GM12865 (cell line): ENCODE results near the gene DHCR24.

Source experiments
- DNase-seq: peaks from one replicate; pipeline ENCODE4 v3.0.0; 2010; ENCODE audit warnings: low read depth
- H3K4me3 ChIP-seq: 2 replicates; pipeline ENCODE4 v1.5.1; 2011; ENCODE audit warnings: mild to moderate bottlenecking, low read depth, low read length, control low read depth
- TF ChIP-seq, protein P1 (sequence below): IDR thresholded peaks from 2 replicates; pipeline ENCODE4 v1.5.1; 2011; ENCODE audit warnings: low read length, control low read depth, low read depth, inconsistent platforms; ENCODE audit not compliant: insufficient read depth; ENCODE audit errors: missing control alignments

The DHCR24 gene

DNA sequence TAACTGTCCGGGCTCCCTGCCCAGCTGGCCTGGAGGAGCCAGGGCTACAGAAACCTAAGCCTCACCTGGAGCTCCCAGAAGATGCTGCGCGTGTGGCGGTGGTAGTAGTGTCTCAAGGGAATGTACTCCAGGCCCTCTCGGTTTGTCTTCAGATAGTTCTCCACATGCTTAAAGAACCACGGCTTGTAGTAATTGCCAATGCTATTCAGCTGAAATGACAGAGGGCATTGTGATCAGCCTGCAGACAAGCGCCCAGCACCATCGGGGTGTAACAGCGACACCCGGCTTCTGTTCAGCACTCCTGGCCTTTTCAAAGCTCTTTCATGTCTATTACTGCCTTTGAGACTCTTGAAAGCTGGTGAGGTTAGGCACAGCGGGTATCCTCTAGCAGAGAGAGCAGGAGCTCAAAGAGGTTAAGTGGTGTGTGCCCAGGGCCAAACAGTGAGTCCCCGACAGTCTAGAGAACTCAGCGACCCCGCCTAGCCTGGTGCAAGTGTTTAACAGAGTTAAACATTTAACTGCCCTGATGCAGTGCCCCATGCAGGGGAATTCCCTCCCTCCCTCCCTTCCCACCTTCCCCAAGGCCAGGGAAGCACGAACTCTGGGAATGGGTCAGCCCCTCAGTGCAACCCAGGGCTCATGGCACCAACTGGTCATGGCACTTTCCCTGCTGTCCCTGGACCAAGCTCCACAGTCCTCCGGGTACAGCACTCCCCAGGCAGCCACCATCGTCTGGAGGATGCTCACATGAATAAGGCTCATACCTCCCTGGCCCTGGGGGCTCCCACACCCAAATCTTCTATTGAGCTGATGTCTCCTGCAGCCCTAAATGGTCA, 21.5 kb downstream of the DHCR24 start:
- DNase-seq, result no peak
- TF ChIP-seq, protein P1, sequence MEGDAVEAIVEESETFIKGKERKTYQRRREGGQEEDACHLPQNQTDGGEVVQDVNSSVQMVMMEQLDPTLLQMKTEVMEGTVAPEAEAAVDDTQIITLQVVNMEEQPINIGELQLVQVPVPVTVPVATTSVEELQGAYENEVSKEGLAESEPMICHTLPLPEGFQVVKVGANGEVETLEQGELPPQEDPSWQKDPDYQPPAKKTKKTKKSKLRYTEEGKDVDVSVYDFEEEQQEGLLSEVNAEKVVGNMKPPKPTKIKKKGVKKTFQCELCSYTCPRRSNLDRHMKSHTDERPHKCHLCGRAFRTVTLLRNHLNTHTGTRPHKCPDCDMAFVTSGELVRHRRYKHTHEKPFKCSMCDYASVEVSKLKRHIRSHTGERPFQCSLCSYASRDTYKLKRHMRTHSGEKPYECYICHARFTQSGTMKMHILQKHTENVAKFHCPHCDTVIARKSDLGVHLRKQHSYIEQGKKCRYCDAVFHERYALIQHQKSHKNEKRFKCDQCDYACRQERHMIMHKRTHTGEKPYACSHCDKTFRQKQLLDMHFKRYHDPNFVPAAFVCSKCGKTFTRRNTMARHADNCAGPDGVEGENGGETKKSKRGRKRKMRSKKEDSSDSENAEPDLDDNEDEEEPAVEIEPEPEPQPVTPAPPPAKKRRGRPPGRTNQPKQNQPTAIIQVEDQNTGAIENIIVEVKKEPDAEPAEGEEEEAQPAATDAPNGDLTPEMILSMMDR, result no peak
- no peak overlapping the region for H3K4me3 ChIP-seq

DNA sequence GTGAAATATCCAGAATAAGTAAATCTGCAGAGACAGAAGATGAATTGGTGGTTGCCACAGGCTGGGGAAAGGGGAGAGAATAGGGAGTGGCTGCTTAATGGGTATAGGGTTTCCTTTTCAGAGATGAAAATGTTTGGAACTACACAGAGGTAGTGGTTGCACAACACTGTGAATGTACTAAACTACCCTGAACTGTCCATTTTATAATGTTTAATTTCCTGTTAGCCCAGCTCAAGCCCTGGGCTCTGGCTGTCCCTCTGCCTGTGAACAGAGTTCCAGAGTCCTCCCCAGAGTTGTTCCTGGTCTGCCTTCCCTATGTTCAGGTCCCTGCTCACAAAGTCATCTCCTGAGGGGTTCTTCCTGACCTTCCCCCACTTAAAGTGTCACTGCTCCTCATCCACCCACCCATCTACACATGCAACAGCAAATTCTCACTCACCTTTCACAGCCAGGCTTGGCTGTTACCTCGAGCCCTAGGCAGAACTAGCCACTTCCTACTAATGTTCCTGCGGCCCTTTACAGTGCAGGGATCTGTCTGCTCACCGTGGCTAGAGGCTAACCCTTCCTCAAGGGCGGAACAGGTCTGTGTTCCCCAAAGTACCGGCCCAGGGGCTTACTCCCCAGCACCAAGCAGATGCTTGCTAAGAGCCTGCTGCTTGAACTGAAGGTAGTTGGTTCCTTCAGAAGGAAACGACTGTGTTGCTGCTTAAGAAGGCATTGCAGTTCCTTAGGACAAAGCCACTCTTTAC, 22.4 kb downstream of the DHCR24 start:
- no peak for DNase-seq
- H3K4me3 ChIP-seq, result no peak overlapping the region
- TF ChIP-seq, protein P1, result no peak

DNA sequence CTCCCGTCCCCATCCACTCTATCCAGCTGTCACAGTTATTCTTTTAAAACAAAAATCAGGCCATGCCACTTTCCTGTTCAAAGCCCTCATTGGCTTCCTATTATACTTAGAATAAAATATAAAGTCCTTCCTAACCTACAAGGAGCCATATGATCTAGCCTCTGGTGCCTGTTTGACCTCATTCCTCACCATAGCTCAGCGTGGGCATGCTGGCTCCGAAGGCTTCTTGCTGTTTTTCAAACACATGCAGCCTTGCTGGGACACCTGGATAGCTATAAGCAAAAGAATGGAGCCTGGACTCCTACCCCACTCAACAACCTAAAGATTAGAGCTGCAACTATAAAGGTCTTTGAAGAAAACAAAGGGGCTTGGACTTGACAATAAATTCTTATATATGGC, 23.7 kb downstream of the DHCR24 start:
- no peak overlapping the region for H3K4me3 ChIP-seq
- TF ChIP-seq, protein P1, result no peak
- no peak for DNase-seq

DNA sequence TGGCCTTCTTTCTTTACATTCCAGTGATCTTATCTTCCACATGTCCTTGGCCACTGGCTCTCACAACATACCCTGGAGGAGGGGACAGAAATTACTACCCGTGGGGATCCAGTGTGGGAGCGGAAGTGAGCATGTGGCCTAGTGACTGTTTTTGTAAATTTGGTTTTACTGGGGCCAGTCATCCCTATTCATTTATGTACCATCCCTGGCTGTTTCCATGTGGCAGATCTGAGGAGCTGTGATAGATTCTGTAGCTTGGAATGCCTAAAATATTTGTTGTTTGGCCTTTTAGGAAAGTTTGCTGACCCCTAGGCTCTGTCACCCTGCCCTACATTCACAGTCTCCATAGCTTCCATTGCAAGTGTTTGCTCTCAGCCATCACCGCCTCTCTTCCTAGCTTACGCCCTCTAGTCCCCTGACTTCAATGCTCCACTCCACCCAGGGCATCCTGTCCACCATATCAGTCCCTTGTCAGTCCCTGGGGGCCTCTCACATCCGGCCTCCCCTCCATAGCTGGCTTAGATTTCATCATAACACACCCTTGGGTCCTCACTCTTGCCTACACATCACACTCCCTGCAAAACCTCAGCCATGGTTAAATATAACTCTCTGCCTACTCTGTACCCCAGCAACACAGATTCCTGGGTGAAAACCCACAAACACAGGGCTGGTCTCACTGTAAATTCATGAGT, 25.8 kb downstream of the DHCR24 start:
- TF ChIP-seq, protein P1, result no peak
- no peak overlapping the region for H3K4me3 ChIP-seq
- peak; percentile 36 for DNase-seq

DNA sequence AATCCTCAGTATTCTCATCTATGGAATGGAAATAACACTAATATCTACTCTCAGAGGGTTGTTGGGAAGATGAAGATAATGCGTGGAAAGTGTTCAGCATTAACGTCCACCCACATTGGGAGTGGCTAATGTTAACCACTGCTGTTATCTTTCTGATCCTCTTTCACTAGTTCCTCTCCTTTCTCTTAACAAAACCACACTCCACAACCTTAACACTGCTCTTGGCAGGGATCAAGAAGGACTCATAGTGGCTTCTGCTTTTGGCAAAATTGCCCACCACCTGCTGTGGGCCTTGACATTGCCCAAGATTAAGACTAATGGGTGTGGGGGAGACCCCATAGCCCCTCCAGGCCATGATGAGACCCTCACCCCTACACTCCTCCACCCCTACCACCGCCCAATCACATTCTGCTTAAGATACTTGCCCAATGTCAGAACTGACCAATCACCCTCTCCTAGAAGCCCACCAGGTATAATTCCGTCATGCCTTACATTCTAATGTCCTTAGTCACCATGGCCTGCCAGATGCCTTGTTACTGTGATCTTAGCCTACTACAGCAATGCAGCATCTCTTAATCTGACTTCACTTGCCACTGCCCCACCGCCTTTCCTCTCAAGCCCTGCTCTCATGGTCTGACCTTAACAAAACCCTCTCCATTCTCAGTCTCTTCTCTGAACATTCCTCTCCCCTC, 27.1 kb downstream of the DHCR24 start:
- DNase-seq, result no peak
- TF ChIP-seq, protein P1, result no peak
- H3K4me3 ChIP-seq, result no peak overlapping the region

DNA sequence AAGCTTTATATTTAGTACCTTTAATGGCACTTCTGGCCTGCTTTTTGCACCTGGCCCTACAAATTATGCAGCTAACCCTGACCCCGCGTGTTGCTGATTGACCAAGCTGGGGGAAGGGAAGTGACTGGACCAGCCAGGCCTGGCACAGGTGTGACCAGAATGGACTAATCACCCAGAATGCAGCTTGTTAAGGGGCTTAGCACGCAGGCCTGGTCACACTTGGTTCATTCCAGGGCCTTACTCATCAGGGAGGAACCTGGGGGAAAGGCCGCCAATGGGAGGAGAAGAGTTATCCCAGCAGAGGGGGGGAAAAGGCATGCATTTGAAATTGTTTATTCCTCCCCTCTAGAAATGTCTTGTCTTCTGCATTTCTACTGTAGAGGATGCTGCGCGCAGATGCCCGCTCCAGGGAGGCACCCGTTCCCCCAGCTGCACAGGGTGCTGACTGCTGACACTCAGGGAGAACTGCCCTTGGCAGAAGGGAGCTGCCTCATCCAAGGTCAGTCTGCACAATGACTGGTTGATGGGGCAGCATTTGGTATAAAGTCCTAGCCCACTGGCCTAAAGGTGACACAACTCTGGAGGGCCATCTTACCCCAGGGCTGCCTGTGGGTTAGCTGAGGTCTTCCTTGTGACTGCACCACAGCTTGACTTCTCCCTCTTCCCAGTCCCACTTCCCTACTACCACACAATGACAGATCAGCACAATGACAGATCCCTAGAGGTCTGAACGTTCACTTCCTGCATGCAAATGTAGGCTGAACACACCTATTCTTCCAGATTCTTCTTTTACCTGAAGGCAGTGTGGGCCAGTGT, 29.0 kb downstream of the DHCR24 start:
- H3K4me3 ChIP-seq, result no peak overlapping the region
- no peak for DNase-seq
- TF ChIP-seq, protein P1, result no peak
